CD4-positive, alpha-beta T cell treated with Interferon alpha-2 for 1 hour (primary cell): Measurements from ENCODE around the gene TMEM243.
"Not testable (repeated sequence)": the region's sequence is repeated elsewhere in the genome, so short reads cannot be mapped to it uniquely, and the experiment has no call there.

Experiments
- DNase-seq, 2 donors: peaks; one replicate each; pipeline ENCODE4 v3.0.0-alpha.2; 2020 to 2022

Gene TMEM243

GRCh38 chr7:87219545-87220025 lies at the start of gene TMEM243:
TSS of gene TMEM243 (minus strand) at chr7:87219732. CDS start at chr7:87219503, 229 bp downstream.
- peak; percentile 86 for DNase-seq

DNA sequence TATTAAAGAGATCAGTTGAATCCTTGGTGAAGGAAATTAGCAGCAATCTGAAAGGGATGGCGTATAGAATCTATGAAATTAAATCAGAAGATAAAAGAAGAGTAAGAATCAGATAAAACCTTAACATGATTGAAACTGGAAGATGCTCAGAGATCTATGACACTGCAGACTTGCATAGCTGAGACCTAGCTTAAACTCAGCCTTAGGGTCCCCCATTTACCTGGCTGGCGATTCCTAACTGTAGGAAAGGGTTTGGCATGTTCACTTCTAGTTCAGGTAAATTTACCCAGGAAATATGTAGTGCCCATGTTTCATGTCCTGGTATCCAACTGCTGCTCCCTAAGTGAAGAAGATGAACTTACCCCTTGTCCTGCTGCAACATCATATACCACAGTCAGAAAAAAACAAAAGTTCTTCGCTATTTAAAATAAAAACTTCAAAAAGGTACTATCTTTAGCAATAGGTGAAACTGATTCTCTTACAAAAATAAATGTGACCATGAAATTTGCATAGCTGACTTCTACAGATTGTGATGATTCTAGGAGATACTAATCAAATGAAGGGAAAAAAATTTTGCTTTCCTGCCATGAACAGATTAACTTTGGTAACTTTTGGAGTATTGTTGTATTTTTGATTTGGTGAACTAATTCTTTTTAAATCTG lies 47.8 kb upstream of the TMEM243 start:
- no peak for DNase-seq

GRCh38 chr7:87263537-87263936 lies 44.0 kb upstream of the TMEM243 start:
- no peak for DNase-seq

DNA sequence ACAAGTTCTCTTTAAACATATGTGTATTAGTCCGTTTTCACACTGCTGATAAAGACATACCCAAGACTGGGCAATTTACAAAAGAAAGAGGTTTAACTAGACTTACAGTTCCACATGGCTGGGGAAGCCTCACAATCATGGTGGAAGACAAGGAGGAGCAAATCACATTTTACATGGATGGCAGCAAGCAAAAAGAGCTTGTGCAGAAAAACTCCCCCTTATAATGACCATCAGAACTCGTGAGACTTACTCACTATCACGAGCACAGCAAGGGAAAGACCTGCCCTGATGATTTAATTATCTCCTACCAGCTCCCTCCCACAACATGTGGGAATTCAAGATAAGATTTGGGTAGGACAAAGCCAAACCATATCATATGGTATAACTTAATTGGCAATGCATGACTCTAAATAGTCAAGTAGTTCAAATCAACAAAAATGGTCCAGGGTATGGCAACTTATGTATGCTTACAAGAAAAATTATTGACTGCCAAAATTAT lies 34.1 kb upstream of the TMEM243 start:
- DNase-seq = no peak

- DNase-seq = not testable (repeated sequence)
Observed at GRCh38 chr7:87245671-87246070, 26.1 kb upstream of the TMEM243 start.

DNA sequence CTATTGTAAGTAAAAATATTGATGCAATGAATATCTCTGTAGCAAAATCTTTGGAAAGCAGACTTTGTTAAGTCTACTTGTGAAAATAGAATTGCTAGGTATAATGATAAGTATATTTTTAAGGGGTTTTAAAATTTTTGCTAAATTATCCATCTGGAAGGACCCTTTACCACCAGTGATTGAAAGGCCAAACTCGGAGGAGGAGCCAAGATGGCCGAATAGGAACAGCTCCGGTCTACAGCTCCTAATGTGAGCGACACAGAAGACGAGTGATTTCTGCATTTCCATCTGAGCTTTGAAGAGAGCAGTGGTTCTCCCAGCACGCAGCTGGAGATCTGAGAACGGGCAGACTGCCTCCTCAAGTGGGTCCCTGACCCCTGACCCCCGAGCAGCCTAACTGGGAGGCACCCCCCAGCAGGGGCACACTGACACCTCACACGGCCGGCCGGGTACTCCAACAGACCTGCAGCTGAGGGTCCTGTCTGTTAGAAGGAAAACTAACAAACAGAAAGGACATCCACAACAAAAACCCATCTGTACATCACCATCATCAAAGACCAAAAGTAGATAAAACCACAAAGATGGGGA lies 19.0 kb upstream of the TMEM243 start:
- DNase-seq = not testable (repeated sequence)

GRCh38 chr7:87234949-87235348 lies 15.4 kb upstream of the TMEM243 start:
- DNase-seq = no peak

DNA sequence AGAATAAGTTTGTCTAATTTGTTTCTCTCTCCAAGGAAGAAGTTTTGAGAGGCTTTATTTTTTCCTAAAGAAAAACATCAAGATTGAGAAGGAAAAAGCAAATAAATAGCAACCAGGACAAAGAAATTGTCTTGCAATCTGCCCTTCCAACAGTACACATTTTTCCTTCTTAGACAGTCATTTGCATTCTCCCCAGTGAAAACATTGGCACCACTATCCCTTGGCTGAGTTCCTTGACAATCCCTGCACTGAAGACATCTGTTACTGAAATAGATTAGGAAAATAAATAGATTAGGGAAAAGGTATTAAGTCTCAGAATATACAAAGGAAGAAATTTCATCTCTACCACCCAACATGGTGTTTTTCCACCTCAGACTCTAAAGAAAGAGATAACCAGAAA lies 12.2 kb upstream of the TMEM243 start:
- DNase-seq = no peak

GRCh38 chr7:87231258-87231657 lies 11.7 kb upstream of the TMEM243 start:
- no peak for DNase-seq

GRCh38 chr7:87226495-87226894 lies 7.0 kb upstream of the TMEM243 start:
- no peak for DNase-seq

GRCh38 chr7:87225696-87226095 lies 6.2 kb upstream of the TMEM243 start:
- no peak for DNase-seq

GRCh38 chr7:87223666-87224065 lies 4.1 kb upstream of the TMEM243 start:
- DNase-seq = no peak

DNA sequence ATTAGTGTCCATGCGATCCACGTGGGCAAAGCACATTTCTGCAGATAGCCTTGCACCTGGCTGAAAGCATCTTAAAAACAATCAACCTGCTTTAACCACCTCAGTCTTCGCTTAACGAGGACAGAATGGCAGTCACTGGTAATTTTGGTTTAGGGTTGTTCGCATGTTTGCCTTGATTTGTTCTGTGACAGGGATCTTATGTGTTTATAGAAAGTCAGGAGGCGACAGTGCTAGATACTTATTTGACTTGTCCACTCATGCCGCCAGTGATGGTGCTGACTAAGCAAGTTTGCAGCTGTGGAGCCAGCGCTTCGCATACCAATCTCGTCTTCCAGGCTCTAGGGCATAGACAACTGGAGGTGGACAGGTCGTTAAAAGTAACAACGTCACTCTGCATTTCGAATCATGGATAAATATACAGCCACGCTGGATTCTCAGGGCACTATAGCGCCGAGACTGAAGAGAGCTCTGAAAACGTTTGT lies 1.2 kb upstream of the TMEM243 start:
- DNase-seq = no peak

DNA sequence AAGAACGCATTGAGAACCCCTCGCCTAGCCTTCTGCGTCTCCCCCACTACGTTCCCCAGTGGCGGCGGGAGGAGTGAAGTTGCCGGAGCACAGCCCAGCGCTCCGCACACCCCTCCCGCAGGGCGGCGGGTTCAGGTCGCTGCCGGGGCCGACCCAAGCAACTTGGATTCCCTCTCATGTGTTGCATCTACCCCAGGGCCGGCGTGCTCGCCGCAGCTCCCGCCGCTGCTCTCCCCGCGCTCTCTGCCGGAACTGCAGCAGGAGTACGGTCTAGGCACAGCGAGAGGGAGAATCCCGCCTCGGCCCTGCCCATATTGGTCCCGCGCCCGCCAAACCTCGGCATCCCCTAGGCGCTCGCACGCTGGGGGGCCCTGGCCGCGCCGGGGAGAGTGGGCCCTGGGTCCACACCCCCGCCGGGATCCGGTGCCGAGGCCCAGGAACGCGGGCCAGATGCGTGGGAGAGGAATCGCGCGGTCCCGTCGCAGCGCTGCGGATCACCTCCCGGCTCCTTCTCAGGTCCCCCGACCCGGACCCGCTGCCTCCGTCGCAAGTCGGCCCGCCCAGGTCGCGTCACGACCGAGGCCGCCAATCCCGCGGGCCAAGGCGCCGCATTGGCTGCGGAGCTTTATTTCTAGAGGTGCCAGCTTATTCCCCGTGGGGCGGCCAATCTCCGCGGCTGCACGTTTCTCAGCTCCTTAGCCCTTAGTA lies 648 bp upstream of the TMEM243 start:
- DNase-seq = peak; percentile 80 to 85

GRCh38 chr7:87218796-87219544 lies 562 bp downstream of the TMEM243 start:
- peak; percentile 68 to 69 for DNase-seq

DNA sequence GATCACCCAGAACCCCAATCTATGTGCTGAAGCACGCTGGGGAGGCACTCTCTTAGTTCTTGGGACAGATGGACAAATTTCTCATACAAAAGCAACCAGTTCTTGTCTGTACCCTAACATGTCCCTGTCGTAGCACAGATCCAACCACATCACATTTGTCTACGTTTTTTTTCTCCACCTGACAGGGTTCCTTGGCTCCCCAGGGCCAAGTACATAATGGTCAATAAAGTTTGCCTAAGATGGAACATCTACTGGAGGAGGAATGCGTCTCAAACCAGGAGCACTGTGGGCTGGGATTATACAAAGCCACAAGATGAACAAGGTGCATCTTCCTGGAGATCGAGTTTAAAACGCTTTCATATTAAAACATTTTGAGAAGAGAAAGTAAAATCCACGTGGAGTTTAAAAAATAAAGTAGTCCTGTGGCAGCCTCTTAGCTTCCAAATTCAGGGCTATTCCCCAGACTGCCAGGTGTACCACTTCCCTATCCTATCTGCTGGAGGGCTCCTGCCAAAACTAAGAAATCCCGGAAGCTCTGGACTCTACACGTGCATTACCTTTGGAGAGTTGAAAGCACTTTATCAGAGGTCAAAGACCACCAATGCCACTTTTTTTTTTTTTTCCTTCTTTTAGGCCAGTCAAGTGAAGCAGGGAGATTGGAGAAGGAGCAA lies 1.4 kb downstream of the TMEM243 start:
- DNase-seq = peak in 1 of 2 donors; percentile 29

GRCh38 chr7:87216701-87217508 lies 2.6 kb downstream of the TMEM243 start:
- DNase-seq = peak; percentile 66 to 71

DNA sequence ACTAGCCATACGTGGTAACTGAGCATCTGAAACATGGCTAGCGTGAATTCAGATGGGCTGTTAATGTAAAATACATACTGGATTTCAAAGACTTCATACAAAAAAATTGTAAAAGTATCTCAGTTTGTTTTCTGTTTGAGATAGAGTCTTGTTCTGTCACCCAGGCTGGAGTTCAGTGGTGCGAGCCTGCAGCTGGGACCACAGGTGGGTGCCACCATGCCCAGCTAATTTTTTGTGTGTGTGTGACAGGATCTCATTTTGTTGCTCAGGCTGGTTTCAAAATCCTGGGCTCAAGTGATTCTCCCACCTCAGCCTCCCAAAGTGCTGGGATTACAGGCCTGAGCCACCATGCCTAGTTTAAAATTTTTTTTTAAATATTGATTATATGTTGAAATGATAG lies 4.5 kb downstream of the TMEM243 start:
- peak in 1 of 2 donors; percentile 16 for DNase-seq

DNA sequence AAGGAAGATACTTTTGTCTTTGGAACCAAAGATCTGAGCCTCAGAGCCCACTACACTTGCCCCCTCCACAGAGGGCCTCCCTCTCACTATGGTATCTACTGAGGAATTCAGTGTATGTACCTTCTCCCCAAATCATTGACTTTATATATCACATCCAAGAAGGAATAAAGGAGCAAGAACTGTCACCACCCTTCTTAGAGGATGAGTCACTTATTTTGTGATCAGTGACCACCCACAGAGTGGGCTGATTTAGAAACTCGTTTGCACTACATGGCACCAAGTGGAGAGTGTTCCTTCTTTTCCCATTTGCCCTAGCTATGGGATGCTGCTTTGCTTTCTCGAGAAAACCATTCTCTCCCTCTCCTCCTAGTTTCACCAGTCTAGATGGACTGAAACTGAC lies 5.7 kb downstream of the TMEM243 start:
- DNase-seq = no peak

DNA sequence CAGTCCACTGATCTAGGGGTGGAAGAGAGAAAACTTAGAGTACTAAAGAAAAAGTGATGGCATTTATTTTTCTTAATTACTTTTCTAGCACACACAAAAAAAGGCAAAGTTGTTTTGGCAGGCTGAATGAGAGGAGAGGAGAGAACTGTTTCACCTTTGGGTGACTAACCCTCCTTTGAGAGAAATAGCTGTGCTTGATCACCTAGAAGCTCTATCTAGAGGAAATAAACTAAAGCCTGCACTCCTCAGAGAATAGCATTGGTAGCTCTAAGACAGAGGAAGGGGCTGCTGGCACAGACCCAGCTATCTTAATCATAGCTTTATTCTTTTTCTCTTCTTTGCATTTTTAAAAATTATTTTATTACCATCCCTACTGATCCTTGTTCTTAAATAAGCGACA lies 6.3 kb downstream of the TMEM243 start:
- no peak for DNase-seq

GRCh38 chr7:87212498-87212897 lies 7.0 kb downstream of the TMEM243 start:
- no peak for DNase-seq
